IPS-18a (cell line): ENCODE measurements around the gene RPL36AL.
"Not testable (repeated sequence)": the region's sequence is repeated elsewhere in the genome, so short reads cannot be mapped to it uniquely, and the experiment has no call there.

Source experiments
- H3K27ac ChIP-seq: one replicate; pipeline ENCODE4 v1.5.1; 2013; ENCODE audit warnings: low read length
- H3K27me3 ChIP-seq: one replicate; pipeline ENCODE4 v1.6.1; 2013; ENCODE audit warnings: mild to moderate bottlenecking, low read length; ENCODE audit not compliant: control insufficient read depth, insufficient read depth
- H3K36me3 ChIP-seq: one replicate; pipeline ENCODE4 v1.6.1; 2013; ENCODE audit warnings: low read depth, low read length; ENCODE audit not compliant: control insufficient read depth
- H3K4me1 ChIP-seq: one replicate; pipeline ENCODE4 v1.6.1; 2013; ENCODE audit warnings: low read depth, low read length; ENCODE audit not compliant: control insufficient read depth
- H3K4me3 ChIP-seq: one replicate; pipeline ENCODE4 v1.5.1; 2013; ENCODE audit warnings: low read length
- H3K9ac ChIP-seq: one replicate; pipeline ENCODE4 v1.6.1; 2013; ENCODE audit warnings: mild to moderate bottlenecking, low read length, moderate library complexity
- H3K9me3 ChIP-seq: one replicate; pipeline ENCODE4 v1.6.1; 2013; ENCODE audit warnings: low read depth, low read length; ENCODE audit not compliant: control insufficient read depth

Gene RPL36AL

GRCh38 chr14:49584981-49585640, 35.3 kb downstream of the RPL36AL start:
- not testable (repeated sequence) for H3K4me1 ChIP-seq, H3K9me3 ChIP-seq, H3K27me3 ChIP-seq
- H3K4me3 ChIP-seq = peak overlapping the region; percentile 98
- peak overlapping the region; percentile 91 for H3K27ac ChIP-seq
- peaks cover 26% of the 10 kb centered on the region for H3K36me3 ChIP-seq
- peak overlapping the region; percentile 92 for H3K9ac ChIP-seq

DNA sequence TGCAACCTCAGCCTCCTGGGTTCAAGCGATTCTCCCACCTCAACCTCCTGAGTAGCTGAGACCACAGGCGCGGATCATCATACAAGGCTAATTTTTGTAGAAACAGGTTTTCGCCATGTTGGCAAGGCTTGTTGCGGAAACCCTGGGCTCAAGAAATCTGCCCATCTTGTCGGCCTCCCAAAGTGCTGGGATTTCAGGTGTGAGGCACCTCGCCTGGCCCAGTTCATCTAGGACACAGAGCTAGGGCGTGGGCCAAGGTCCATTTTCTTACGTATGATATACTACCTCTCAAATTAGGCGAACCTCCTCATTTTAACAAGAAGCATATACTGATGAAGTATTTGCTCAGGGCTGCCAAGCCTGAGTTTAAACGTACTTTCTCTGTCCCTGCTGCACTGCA, 36.4 kb downstream of the RPL36AL start:
- Histone ChIP-seq H3K27me3 (no peaks in the 10 kb centered on the region), H3K9me3 (no peaks in the 10 kb centered on the region), H3K36me3 (peaks cover 26% of the 10 kb centered on the region), H3K4me3 (peak overlapping the region; percentile 98), H3K27ac (no peak overlapping the region), H3K9ac (peak overlapping the region; percentile 92), H3K4me1 (peaks cover 9% of the 10 kb centered on the region)

DNA sequence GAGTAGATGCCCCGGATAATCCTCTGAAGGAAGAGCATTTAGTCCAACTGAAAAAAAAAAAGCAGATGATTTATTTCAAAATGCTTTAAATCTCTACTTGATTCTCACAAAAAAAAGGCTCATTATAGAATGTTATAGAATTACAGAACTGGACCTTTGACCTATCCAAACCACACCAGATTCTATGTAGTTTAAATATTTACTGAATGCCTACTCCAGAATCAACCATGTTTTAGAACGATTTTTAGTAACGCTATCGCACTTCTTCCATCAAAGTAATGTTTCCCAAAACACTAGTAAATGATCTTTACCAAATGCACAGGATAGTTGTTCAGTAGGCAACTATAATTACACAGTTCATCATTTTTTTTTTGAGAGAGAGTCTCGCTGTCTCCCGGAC, 36.8 kb downstream of the RPL36AL start:
- Histone ChIP-seq H3K27me3 (no peaks in the 10 kb centered on the region), H3K9me3 (no peaks in the 10 kb centered on the region), H3K4me1 (peaks cover 9% of the 10 kb centered on the region), H3K9ac (peak overlapping the region; percentile 92), H3K36me3 (peaks cover 26% of the 10 kb centered on the region), H3K4me3 (peak overlapping the region; percentile 98), H3K27ac (no peak overlapping the region)

DNA sequence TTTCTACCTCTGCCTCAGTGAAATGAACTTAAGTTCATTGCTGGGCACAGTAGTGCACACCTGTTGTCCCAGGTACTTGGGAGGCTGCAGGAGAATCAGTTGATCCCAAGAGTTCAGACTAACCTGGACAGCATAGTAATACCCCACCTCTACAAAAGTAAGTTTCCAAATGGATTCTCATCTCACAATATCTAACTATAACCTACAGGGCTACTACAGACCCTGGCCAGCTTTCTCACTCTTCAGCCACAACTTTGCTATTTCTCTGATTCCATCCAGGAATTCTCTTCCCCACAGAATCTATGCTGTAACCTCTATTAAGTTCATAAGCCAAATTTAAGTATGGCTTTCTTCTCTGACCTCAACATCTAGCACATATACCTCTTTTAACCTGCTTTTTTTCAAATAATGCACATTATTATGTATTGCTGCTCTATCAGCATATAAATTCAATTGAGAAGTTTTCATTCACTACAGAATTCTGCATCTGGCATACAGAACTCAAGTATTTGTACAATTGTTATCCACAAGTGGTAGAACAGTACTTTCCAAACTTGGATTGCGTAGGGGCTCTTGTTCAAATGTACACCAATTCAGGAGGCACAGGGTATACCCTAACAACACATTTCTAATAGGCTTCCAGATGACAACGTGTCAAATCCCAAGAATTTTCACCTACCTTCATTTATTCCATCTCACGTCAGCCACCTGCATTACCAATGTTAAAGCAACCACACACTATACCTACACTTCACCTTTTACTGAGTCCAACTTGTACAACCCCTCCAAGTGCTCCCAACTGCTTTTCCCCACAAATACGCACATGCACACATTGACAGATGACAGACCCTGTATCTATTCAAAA, 38.1 kb downstream of the RPL36AL start:
- Histone ChIP-seq H3K27ac (no peak overlapping the region), H3K9ac (peak overlapping the region; percentile 10), H3K4me3 (no peak overlapping the region), H3K27me3 (no peaks in the 10 kb centered on the region), H3K36me3 (peaks cover 33% of the 10 kb centered on the region), H3K4me1 (peaks cover 9% of the 10 kb centered on the region), H3K9me3 (no peaks in the 10 kb centered on the region)

- no peaks in the 10 kb centered on the region for H3K27me3 ChIP-seq
- H3K27ac ChIP-seq = no peak overlapping the region
- H3K36me3 ChIP-seq = peaks cover 41% of the 10 kb centered on the region
- H3K9ac ChIP-seq = peak overlapping the region; percentile 10
- no peaks in the 10 kb centered on the region for H3K9me3 ChIP-seq
- H3K4me1 ChIP-seq = peaks cover 9% of the 10 kb centered on the region
- H3K4me3 ChIP-seq = no peak overlapping the region
These were observed 39.0 kb downstream of the RPL36AL start for GRCh38 chr14:49581209-49582112.

- H3K4me1 ChIP-seq = peaks cover 9% of the 10 kb centered on the region
- no peaks in the 10 kb centered on the region for H3K27me3 ChIP-seq
- H3K9ac ChIP-seq = no peak overlapping the region
- H3K4me3 ChIP-seq = no peak overlapping the region
- H3K9me3 ChIP-seq = no peaks in the 10 kb centered on the region
- H3K36me3 ChIP-seq = peaks cover 49% of the 10 kb centered on the region
- no peak overlapping the region for H3K27ac ChIP-seq
These were observed 40.6 kb downstream of the RPL36AL start for GRCh38 chr14:49579841-49580240.

- no peaks in the 10 kb centered on the region for H3K9me3 ChIP-seq
- no peak overlapping the region for H3K9ac ChIP-seq
- peaks cover 36% of the 10 kb centered on the region for H3K36me3 ChIP-seq
- H3K27ac ChIP-seq = no peak overlapping the region
- H3K27me3 ChIP-seq = no peaks in the 10 kb centered on the region
- H3K4me3 ChIP-seq = no peak overlapping the region
- H3K4me1 ChIP-seq = peaks cover 4% of the 10 kb centered on the region
These were observed 42.3 kb downstream of the RPL36AL start for GRCh38 chr14:49578141-49578540.

DNA sequence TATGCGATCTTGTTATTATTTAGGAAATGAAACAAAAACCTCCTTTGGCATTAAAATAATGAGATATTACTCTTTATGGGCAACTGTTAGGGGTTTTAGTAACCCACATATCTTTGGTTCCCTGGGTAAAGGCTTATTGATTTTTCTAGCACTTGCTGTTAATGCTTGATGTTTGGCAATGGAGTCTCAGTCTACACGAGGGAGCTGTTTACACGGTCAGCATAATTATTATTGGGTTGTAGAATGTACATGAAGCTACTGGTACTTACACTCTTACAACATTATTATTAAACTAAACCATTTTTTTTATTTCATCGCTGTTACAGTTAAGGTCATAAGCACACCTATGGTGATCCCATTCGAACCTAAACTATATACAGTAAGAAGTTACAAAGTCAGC, 46.4 kb downstream of the RPL36AL start:
- no peak overlapping the region for H3K27ac ChIP-seq
- H3K9ac ChIP-seq = no peak overlapping the region
- H3K36me3 ChIP-seq = peaks cover 27% of the 10 kb centered on the region
- H3K27me3 ChIP-seq = no peaks in the 10 kb centered on the region
- no peaks in the 10 kb centered on the region for H3K9me3 ChIP-seq
- no peak overlapping the region for H3K4me3 ChIP-seq
- H3K4me1 ChIP-seq = no peaks in the 10 kb centered on the region

DNA sequence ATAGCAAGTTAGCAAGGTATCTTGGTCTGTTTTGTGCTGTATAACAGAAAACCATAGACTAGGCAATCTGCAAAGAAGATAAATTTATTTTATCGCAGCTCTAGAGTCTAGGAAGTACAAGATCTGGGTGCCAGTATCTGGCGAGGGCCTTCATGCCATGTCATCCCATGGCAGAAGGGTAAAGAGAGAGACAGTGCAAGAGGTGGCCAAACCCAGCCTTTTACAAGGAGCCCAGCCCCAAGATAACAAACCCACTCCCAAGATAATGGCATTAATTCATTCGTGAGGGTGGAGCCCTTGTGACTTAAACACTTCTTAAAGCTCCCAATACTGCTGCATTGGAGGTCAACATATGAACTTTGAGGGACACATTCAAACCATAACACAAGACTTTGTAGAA, 51.1 kb downstream of the RPL36AL start:
- Histone ChIP-seq H3K4me1 (no peaks in the 10 kb centered on the region), H3K9me3 (no peaks in the 10 kb centered on the region), H3K27ac (no peak overlapping the region), H3K4me3 (no peak overlapping the region), H3K36me3 (no peaks in the 10 kb centered on the region), H3K27me3 (no peaks in the 10 kb centered on the region), H3K9ac (no peak overlapping the region)
